LNCaP clone FGC (cell line): Measurements from ENCODE around the gene ARFRP1.
A peak's percentile ranks its signal among the peaks of the same experiment; 100 is the strongest.

ENCODE experiments used
- DNase-seq: peaks from one replicate; pipeline ENCODE4 v3.0.0-alpha.2; 2011; ENCODE audit warnings: low read depth
- H3K4me3 ChIP-seq: 2 replicates; pipeline ENCODE4 v1.5.1; 2011; ENCODE audit warnings: mild to moderate bottlenecking, low read depth, low read length, control low read depth
- TF ChIP-seq, protein P1 (sequence below): IDR thresholded peaks from 2 replicates; pipeline ENCODE4 v1.5.1; 2012; ENCODE audit warnings: mild to moderate bottlenecking; ENCODE audit not compliant: control insufficient read depth, insufficient read depth; ENCODE audit errors: extremely low read depth

Gene ARFRP1

DNA sequence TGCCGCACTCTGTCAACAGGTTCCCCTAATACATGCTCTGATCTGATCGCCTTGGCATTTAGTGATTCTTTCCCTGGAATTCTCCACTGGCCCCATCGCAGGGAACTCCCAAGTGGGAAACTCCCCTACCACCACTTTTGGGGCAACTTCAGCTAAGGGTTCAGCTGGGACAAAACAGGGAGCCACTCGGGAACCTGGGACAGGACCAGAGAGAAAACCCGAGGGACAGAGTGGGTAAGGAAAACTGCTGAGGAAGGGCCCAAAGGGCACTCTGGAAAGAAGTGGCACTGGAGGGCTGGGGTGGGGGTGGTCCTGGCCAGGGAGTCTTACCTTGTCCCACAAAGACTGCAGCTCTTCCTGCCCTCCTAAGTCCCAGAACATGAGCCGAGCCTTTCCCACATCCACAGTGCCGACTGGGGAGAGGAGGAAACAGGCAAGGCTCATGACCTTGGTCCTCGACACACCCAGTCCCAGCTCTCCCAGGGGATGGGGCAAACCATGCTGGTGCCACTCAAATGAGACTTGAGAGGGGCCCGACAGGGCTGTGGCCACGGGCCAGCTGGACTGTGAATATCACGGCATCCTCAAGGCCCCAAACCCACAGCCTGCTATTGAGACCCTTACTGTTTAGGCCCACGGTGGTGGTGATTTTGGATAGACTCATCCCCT, 1.6 kb downstream of the ARFRP1 start:
- DNase-seq, result no peak
- TF ChIP-seq, protein P1, sequence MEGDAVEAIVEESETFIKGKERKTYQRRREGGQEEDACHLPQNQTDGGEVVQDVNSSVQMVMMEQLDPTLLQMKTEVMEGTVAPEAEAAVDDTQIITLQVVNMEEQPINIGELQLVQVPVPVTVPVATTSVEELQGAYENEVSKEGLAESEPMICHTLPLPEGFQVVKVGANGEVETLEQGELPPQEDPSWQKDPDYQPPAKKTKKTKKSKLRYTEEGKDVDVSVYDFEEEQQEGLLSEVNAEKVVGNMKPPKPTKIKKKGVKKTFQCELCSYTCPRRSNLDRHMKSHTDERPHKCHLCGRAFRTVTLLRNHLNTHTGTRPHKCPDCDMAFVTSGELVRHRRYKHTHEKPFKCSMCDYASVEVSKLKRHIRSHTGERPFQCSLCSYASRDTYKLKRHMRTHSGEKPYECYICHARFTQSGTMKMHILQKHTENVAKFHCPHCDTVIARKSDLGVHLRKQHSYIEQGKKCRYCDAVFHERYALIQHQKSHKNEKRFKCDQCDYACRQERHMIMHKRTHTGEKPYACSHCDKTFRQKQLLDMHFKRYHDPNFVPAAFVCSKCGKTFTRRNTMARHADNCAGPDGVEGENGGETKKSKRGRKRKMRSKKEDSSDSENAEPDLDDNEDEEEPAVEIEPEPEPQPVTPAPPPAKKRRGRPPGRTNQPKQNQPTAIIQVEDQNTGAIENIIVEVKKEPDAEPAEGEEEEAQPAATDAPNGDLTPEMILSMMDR, result no peak
- peak overlapping the region; percentile 95 for H3K4me3 ChIP-seq

DNA sequence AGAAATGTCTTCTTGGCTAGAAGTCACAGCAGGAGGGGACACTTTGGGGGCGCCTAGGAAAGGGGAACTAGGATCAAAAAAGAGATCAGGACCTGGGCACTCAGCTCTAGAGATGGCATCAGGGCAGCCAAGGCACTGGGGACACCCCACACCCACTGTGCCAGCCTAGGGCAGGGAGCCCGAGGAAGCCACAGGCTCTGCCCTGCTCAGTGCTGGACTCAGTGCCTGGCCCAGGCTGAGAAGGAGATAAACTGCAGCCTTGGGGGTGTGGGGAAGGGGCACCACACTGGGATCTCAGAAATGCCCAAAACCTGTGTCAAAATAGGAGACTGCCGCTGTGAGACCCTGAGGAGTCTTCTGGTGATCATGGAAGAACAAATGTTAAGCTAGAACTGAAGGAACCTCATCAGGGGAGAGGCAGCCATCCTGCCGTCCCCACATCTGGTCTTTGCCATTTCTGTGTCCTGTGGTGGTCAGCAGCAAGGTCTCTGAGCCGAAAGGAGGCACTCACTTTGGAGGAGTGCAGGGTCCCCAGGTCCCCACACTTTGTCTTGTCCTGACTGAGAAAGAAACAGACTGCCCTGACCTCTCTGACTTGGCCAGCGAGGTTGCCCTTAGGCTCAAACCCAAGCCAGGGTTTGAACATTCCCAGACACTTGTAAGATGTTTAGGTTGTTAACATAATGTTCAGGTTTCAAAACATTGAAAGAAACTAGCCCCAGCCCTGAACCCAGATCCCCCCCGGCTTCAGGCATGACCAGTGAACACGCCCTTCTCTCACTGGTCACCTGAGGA, 2.3 kb downstream of the ARFRP1 start:
- H3K4me3 ChIP-seq, result no peak overlapping the region
- TF ChIP-seq, protein P1, result no peak
- DNase-seq, result no peak

DNA sequence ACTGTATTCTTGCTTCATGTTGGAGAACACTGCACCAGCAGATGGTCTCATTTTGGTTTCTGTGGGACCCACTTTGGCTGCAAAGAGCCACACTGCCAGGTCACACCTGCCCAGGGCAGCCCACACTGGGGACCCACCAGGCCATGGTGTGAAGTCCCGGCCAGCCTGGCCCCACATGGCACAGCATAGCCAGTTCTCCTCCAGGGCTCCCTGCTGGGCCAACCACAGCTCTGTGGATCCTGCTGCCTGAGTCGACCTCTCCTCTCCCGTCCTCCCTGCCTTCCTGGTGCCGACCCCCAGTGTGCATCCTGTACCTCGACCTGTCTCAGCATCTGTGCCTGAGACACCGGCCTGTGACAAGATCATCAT, 3.0 kb downstream of the ARFRP1 start:
- TF ChIP-seq, protein P1, result no peak
- no peak overlapping the region for H3K4me3 ChIP-seq
- no peak for DNase-seq

DNA sequence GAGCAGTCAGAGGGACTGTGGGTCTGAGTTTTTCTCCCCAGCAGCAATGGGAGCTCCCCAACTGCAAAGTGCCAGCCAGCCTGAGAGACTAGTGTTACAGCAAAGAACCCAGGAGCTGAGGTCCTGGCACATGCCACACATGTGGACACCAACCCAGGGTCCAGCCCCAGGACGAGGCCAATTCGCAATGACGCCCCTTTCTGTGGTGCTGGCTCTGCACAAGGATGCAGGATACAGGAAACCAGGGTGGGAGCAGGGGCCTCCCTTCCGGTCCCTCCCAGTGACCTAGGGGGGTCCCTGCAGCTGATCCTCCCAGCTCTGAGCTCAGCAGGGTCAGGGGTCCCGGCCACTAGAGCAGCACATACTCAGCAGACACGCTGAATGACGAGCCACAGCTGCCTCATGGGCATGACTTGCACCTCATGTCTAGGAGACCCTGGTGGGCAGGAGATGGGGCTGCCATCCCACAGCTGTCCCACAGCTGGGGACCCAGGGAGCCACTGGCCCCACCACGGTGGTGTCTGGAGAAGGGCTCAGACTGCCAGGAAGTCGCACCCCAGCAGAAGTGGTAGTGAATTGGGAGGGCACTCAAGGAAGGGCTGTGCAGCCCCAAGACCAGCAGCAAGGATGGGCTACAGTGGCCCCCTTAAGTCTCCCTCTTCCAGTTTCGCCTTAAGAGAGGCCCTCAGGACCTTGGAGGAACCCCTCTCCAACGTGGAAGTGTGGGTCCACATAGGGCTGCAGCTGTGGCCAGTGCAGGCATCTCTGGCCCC, 3.6 kb downstream of the ARFRP1 start:
- TF ChIP-seq, protein P1, result no peak
- DNase-seq, result no peak
- no peak overlapping the region for H3K4me3 ChIP-seq

DNA sequence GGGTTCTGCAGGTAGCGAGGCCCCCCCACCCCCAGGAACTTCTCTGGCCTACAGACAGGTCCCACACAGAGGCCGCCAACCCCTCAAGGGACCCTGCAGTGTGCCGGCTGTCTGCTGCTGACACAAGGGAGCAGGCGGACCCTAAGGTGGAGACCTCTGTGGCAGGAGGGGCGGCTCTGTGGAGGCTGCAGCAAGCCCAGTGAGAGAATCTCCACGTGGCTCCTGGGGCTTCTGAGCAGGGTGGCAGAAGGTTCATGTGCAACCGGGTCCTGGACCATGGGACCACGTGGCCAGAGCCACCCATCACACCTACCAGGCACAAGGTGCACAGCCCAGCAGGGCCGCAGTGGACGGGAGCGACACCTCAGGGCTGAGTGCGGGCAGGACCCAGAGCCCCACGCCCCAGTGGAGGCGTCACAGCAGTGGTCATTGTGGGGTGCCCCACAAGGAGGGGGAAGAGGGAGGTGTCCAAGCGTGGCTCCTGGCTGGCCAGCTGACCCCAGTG, 4.3 kb downstream of the ARFRP1 start:
- no peak for DNase-seq
- TF ChIP-seq, protein P1, result no peak
- H3K4me3 ChIP-seq, result no peak overlapping the region

DNA sequence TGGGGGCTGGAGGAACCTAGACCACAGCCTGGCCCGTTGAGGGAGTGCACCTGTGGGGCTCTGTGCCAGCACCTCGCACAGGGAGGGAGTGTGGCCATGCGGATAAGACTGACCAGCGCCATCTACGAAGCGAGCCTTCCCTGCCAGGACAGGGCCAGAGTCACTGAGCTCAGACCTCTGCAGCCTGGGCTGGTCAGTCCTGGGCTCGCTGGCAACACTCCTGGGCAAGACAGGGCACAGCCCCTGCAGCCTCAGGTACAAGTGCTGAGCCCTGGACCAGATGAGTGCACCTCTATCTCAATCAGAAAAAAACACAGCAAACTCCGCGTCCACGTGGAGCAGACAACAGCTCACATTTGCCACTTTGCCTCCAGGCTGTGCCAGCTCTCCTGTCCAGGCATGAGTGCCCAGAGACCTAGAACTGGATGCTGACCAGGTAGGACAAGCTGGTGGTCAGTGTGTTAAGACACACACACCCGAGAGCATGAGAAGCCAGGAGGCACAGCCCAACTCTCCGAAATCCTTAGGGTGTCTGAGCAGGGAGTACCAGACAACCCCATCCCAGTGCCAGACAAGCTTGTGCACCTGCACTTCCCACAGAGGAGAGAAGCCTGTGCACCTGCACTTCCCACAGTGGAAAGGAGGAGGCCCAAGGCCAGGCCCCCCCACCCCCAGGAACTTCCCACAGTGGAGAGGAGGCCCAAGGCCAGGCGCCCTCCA, 4.9 kb downstream of the ARFRP1 start:
- H3K4me3 ChIP-seq, result no peak overlapping the region
- DNase-seq, result no peak
- TF ChIP-seq, protein P1, result no peak
